GM19035 (cell line): ENCODE results near the gene MAP2K6.
A peak's percentile ranks its signal among the peaks of the same experiment; 100 is the strongest.

Source experiments
- ATAC-seq: cut with Tn5 transposase; IDR thresholded peaks from one replicate; pipeline ENCODE4 v1.9.1; 2021; ENCODE audit not compliant: unreplicated experiment

Gene MAP2K6

GRCh38 chr17:69414408-69415274, at the start of gene MAP2K6:
Gene MAP2K6, plus strand, starts transcription at chr17:69414697. Its CDS starts 288 bp downstream, at chr17:69414985.
- peak; percentile 96 for ATAC-seq

GRCh38 chr17:69367298-69367697, 47.2 kb upstream of the MAP2K6 start:
- ATAC-seq = peak; percentile 92

- no peak for ATAC-seq
Measured at GRCh38 chr17:69373069-69373468, 41.4 kb upstream of the MAP2K6 start.

GRCh38 chr17:69375229-69375628, 39.3 kb upstream of the MAP2K6 start:
- peak; percentile 55 for ATAC-seq

GRCh38 chr17:69388822-69389442, 25.6 kb upstream of the MAP2K6 start:
- ATAC-seq = peak; percentile 50

GRCh38 chr17:69390795-69391501, 23.5 kb upstream of the MAP2K6 start:
- no peak for ATAC-seq

GRCh38 chr17:69401251-69401650, 13.2 kb upstream of the MAP2K6 start:
- no peak for ATAC-seq

GRCh38 chr17:69402052-69402451, 12.4 kb upstream of the MAP2K6 start:
- no peak for ATAC-seq

- ATAC-seq = no peak
Measured at GRCh38 chr17:69404399-69404798, 10.1 kb upstream of the MAP2K6 start.

- no peak for ATAC-seq
Measured at GRCh38 chr17:69405096-69405495, 9.4 kb upstream of the MAP2K6 start.

GRCh38 chr17:69406941-69407340, 7.6 kb upstream of the MAP2K6 start:
- ATAC-seq = no peak

- no peak for ATAC-seq
Measured at GRCh38 chr17:69407759-69408158, 6.7 kb upstream of the MAP2K6 start.

- ATAC-seq = no peak
Measured at GRCh38 chr17:69410671-69411070, 3.8 kb upstream of the MAP2K6 start.

GRCh38 chr17:69411766-69412165, 2.7 kb upstream of the MAP2K6 start:
- ATAC-seq = no peak

- ATAC-seq = no peak
Measured at GRCh38 chr17:69412251-69412671, 2.2 kb upstream of the MAP2K6 start.

GRCh38 chr17:69415431-69415830, 934 bp downstream of the MAP2K6 start:
- ATAC-seq = no peak

GRCh38 chr17:69417545-69418483, 3.3 kb downstream of the MAP2K6 start:
- ATAC-seq = no peak

- ATAC-seq = no peak
Measured at GRCh38 chr17:69418535-69418934, 4.0 kb downstream of the MAP2K6 start.

GRCh38 chr17:69423450-69423849, 9.0 kb downstream of the MAP2K6 start:
- no peak for ATAC-seq

- no peak for ATAC-seq
Measured at GRCh38 chr17:69424287-69425041, 10.0 kb downstream of the MAP2K6 start.
